Activated CD4-positive, alpha-beta T cell treated with anti-CD3 and anti-CD28 coated beads, Interleukin-2, amount 50 U/mL, for 4 hours (primary cell): ENCODE results near the gene CLEC18B.
"Not testable (repeated sequence)": the region's sequence is repeated elsewhere in the genome, so short reads cannot be mapped to it uniquely, and the experiment has no call there.

Source experiments
- DNase-seq, 2 experiments: peaks; one replicate each; pipeline ENCODE4 v3.0.0-alpha.2; 2020

CLEC18B gene

GRCh38 chr16:74420612-74421481 is at the start of gene CLEC18B:
CLEC18B (minus strand) TSS chr16:74421478; CDS start chr16:74421270, 208 bp downstream.
- not testable (repeated sequence) for DNase-seq

- no peak for DNase-seq
These were observed 48.7 kb upstream of the CLEC18B start for GRCh38 chr16:74469946-74470478.

DNA sequence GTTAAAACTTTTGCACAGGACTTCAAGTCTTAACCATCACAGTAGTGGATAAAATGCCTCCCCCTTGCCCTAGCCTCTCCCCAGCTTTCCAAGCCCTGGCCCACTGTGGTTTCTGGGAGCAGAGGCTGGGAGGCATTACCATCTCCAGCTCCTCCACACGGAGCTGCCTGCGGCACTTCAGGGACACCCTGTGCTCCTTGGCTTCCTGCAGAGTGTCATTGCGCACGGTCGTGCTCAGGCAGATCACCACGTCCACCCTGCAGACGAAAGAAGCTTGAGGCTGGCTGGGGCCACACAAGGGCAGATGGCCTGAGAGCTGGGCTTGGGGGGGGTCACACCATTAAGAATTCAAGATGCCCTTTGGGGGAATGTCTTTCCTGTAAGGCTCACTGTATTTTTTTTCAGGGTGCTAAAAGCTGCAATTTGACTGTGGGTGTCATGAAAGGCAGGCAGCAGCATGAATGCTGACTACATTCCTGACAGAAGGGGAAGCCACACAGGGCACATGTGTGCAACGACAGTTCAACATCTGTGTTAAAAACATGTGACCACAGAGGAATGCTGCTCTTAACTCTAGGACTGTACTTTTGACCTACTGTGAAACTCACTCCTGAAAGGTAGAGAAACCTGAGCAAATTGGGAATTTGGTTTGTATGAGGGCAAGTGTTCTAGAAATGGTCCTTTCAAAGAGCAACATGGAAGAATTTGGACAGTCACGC is 47.7 kb upstream of the CLEC18B start:
- DNase-seq: no peak

- DNase-seq: no peak
These were observed 45.6 kb upstream of the CLEC18B start for GRCh38 chr16:74466872-74467271.

GRCh38 chr16:74465851-74466685 is 44.8 kb upstream of the CLEC18B start:
- DNase-seq: no peak

- DNase-seq: no peak
These were observed 44.0 kb upstream of the CLEC18B start for GRCh38 chr16:74465281-74465680.

GRCh38 chr16:74463888-74464287 is 42.6 kb upstream of the CLEC18B start:
- DNase-seq: no peak

GRCh38 chr16:74462361-74462760 is 41.1 kb upstream of the CLEC18B start:
- no peak for DNase-seq

DNA sequence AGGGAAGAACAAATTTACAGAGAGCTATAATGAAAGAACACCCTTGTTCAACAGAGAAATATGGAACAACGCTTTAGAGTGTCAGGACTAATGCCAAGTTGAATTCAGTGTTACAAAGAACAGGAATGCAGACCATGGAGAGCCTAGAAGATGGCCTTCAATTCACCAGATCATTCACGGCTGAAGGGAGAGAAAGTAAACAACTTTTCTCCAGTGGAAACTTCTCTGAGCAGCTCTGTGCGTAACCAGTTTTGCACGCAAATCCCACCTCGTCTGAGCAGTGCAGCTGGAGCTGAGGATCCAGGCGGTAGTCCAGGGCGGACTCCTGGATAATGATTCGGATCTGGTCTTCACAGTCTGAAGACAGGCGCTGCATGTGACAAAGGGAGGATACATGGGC is 40.5 kb upstream of the CLEC18B start:
- DNase-seq: no peak

- DNase-seq: no peak
These were observed 39.3 kb upstream of the CLEC18B start for GRCh38 chr16:74460542-74460941.

- DNase-seq: no peak
These were observed 35.0 kb upstream of the CLEC18B start for GRCh38 chr16:74456290-74456625.

- no peak for DNase-seq
These were observed 34.5 kb upstream of the CLEC18B start for GRCh38 chr16:74455619-74456289.

- DNase-seq: no peak
These were observed 33.9 kb upstream of the CLEC18B start for GRCh38 chr16:74455213-74455612.

DNA sequence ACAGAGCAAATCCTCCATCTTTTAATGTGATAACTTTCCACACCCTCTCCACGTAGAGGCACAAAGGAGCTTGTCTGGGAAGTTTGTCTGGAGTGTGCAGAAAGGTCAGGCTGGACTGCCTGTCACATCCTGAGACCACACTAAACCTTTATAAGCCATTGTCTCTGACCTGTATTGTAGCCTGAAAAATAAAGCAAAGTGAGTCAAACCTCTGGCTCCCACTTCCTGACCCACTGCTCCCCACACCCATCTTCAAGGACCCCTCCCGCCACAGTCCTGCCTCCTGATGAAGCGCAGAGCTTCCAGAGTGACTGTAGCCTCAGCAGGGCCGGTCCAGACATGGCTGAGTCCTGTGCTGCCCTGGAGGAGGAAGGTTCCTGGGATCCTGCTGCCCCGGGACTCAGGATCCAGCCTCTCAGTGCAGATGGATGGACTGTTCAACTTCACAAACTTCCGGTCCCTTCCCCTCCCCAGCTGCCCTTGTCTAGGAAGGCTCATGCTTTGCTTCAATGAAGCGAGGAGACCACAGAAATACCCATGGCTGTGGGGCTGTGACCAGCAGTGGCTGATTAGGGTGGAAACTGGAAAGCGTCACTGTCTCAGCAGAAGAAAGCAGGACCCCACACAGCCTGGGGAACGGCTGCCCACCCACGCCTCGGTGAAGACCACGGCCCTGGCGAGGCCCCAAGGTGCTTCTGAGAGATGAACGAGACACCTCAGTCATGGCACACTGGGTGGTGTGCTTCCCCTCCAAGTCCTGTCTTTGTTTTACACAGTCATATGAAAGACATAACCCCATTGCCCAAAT is 30.9 kb upstream of the CLEC18B start:
- DNase-seq: no peak

DNA sequence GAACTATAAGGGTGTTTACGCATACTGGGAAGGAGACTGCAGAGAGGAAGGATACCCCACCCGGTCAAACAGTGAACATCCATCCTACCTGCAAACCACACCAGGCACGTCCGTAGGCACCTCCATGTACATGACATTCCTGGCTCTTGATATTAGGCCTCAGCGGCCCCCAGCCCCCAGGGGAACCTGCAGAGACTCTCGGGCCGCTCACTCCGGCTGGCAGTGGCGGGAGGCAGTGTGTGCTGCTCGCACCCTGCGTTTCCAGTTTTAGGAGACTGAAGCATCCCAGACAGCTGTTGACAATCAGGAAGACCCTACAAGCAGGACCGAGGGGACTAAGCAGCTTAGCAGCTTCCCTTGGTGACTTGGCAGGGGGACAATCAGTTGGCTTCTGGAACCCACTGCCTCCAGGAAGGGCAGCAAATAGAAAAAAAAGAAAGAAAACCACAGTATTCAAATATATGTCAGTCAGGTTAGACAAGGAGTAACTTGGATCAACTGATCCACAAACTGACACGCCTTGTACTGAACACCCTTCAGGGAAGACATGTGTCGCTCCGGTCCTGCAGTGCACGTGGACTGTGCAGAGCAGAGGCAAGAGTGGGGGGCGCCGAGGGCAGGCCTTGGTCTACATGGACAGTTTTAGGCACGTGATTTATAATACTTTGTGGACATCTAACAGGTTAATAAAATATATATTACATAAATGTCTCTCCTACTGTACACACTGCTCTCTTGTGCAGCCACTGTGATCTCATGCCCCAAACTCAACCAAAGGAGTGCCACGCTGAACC is 29.9 kb upstream of the CLEC18B start:
- DNase-seq: no peak

DNA sequence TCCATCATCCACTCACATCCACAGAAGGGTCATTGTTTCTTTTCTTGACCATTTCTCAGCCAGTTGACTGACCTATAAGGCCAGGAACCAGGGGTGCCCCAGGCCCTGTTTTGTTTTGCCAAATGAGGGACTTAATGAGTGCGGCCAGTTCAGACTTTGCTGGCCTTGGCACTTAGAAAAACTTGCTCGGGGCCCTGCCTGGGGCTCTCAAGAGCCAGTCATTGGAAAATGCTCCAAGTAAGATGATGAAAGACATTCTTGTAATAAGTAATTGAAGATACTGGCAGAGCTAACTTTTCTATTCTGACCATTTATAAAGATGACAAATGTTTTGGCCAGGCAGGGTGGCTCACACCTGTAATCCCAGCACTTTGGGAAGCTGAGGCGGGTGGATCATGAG is 29.0 kb upstream of the CLEC18B start:
- no peak for DNase-seq

DNA sequence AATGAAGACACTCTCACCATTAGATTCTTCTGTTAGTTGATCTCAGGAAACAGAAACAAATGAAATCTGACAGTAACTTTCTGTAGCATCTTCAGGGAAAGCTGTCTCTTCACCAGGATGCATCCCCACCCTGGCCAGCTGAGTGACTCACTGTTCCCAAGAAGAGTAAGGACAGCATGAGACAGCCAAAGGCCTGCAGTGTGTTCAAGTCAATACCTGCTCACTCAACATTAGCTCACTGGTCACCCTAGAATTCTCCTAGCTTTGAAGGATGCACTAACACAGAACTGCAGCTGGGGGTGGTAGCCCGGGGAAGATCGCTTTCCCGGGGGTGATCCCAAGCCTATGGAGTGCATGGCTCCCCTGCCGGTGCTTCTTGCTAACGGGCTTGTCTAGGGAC is 28.2 kb upstream of the CLEC18B start:
- no peak for DNase-seq

DNA sequence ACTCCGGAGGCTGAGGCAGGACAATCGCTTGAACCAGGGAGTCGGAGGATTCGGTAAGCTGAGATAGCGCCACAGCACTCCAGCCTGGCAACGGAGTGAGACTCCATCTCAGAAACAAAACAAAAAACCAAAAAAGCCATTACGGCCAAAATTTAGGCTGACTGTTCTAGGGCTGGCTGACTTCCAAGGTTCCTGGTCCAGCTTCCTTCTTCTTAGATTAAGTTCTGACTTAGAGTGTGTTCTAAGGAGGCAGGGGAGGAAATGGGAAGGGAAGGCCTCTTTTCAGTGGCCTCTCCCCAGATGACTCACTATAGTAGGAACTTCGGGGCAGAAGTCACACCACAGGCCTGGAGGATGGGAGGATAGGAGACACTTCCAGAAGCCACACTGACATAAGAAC is 27.7 kb upstream of the CLEC18B start:
- no peak for DNase-seq

GRCh38 chr16:74447578-74447977 is 26.3 kb upstream of the CLEC18B start:
- no peak for DNase-seq

DNA sequence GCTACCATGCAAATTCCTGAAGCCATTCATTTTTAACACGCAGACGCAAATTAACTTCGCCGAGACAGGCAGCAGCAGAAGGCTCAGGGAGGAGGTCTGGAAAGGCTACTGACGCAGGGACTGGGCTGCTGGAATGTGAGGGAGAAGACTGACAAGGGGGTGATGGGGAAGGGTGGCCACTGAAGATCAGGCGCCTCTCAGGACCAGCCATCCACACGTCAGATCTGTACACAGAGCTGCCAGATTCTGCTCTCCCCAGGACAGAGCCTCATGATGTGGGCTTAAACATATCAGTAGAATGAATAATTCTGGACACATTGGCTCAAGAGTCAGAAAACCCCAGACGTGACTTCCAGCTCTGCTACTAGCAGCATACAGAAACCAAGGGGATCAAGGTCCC is 25.6 kb upstream of the CLEC18B start:
- no peak for DNase-seq
